Astrocyte (in vitro differentiated cells and primary cell): Measurements from ENCODE around the gene TBCC.

Source experiments
- EZH2 ChIP-seq: IDR thresholded peaks from 2 replicates; pipeline ENCODE4 v1.6.1; 2012; ENCODE audit warnings: mild to moderate bottlenecking, low read length, inconsistent platforms; ENCODE audit not compliant: insufficient read depth
- TF ChIP-seq, protein P1 (sequence below): IDR thresholded peaks from 2 replicates; pipeline ENCODE4 v1.5.1; 2011; ENCODE audit warnings: low read depth, mild to moderate bottlenecking, inconsistent platforms, low read length, moderate library complexity; ENCODE audit not compliant: insufficient read depth

DNA sequence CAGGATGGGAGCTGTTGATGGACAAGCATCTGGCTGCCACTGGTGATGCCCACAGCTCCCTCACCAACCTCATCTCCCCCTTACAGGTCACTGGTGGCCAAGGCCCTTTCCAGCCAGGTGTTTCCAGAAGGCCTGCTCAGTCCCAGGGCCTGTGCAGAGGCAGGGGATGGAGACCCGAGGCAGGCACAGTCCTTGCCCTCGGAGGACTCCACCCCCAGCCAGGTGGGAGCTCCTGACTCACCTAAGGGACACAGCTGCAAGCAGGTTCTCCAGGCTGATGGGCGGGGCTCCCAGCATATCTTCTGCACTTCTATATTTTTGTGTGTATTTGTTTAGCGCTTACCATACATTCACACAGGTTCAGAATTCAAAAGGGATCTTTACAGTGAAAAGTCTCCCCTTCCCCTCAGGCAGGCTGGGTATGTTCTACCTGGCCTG lies 40.9 kb downstream of the TBCC start:
- TF ChIP-seq EZH2 = no peak
- TF ChIP-seq, protein P1, sequence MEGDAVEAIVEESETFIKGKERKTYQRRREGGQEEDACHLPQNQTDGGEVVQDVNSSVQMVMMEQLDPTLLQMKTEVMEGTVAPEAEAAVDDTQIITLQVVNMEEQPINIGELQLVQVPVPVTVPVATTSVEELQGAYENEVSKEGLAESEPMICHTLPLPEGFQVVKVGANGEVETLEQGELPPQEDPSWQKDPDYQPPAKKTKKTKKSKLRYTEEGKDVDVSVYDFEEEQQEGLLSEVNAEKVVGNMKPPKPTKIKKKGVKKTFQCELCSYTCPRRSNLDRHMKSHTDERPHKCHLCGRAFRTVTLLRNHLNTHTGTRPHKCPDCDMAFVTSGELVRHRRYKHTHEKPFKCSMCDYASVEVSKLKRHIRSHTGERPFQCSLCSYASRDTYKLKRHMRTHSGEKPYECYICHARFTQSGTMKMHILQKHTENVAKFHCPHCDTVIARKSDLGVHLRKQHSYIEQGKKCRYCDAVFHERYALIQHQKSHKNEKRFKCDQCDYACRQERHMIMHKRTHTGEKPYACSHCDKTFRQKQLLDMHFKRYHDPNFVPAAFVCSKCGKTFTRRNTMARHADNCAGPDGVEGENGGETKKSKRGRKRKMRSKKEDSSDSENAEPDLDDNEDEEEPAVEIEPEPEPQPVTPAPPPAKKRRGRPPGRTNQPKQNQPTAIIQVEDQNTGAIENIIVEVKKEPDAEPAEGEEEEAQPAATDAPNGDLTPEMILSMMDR = no peak
